Activated naive CD4-positive, alpha-beta T cell treated with anti-CD3 and anti-CD28 coated beads, Interleukin-2, amount 50 U/mL, for 16 hours (primary cell): ENCODE measurements around the gene EHD1.

Source experiments
- DNase-seq: peaks from one replicate; pipeline ENCODE4 v3.0.0-alpha.2; 2020

Gene EHD1

DNA sequence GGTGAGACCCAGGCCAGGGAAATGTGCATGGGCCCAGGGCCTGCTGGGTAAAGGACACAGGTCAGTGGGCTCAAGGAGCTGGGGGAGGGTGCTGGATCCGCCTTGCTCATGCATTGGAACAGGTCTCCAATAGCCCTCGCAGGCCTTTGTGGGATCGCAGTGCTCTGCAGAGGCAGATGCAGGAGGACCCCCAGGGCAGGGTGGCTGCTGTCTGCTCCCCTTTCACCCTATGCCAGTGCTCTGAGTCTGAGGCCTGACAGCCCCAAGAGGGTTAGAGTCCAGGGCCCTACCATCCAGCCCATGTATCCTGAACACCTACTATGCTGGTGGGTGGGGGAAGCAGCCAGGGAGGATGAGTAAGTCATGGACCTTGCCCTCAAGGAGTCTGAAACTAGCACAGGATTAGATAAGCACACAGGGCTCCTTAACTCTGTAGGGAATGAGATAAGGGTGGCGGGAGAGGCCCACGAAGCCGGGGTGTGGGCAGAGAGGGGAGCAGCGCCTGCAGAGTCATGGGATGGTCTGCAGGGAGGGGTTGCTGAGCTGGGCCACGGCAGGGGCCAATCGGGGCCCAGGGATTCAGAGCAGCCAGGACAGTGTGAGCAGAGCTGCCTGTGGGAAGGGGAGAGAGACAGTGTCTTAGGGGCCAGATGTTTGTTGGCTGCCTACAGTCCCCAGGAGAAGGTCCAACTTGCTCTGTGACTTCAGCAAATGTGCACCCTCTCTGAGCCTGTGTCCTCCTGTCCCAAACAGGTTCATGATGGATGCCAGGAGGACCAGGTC, 10.5 kb upstream of the EHD1 start:
- DNase-seq = no peak

DNA sequence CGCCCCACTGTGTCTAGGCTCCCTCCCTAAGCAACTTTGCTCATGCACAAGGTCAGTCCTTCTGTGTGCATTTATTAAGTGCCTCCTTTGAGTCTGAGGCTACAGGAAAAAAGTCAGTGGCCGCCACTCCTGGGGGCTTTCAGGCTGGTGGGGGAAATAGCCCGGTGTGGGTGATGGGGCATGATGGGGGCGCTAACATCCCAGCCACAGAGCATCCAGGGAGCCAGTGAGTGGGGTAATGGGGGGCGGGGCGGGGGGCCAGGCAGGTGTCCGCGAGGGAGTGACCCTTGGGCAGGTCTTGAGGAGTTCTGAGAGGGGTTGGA, 9.9 kb upstream of the EHD1 start:
- DNase-seq = no peak

DNA sequence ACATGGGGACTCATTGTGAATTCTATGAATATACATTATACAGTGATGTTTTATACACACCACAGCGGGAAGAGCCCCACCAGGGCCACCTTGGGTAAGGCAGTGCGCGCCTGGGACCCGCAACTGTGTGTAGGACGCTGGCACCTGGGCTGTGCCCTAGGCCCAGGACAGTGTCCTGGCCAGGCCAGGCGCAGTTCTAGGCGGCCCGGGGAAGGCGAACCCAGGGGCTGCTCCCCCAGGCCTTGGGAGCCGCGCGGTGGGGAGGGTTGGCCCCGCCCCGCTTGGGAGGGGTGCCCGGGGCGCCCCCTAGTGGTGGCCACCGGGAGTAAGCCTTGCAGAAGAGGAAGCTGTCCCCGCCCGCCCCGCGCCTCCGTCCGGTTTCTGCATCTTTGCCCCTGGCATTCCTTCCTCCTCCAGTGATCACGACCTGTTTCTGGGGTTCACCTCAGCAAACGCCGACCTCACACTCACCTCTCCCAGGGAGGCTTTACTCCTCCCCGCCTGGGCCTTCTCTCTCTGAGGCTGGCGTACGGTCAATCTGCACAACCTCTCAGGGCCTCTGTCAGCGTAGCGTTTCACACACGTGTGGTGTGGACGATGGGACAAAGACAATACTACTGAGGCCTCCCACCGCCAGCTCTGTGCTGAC, 9.5 kb upstream of the EHD1 start:
- DNase-seq = peak; percentile 82

DNA sequence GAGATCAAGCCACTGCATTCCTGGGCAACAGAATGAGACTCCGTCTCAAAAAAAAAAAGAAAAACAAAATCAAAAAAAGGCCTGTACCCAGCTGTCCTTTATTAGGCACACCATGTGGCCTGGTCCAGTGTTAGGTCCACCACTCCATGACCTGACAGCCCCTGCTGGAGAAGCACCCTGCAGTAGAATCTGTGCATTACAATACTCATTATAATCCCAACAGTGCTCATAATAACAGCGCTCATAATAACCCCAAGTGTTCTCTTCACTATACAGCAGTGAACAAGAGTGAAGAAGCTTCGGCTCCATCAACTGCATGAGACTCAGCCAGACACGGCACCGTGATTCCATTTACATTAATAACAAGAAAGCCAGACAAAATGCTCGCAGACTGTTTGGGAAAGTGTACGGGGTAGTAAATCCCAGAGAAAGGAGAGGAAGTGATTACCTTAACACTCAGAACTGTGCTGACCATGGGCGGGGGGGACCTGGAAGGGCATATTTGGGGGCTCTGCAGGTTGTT, 8.9 kb upstream of the EHD1 start:
- no peak for DNase-seq

DNA sequence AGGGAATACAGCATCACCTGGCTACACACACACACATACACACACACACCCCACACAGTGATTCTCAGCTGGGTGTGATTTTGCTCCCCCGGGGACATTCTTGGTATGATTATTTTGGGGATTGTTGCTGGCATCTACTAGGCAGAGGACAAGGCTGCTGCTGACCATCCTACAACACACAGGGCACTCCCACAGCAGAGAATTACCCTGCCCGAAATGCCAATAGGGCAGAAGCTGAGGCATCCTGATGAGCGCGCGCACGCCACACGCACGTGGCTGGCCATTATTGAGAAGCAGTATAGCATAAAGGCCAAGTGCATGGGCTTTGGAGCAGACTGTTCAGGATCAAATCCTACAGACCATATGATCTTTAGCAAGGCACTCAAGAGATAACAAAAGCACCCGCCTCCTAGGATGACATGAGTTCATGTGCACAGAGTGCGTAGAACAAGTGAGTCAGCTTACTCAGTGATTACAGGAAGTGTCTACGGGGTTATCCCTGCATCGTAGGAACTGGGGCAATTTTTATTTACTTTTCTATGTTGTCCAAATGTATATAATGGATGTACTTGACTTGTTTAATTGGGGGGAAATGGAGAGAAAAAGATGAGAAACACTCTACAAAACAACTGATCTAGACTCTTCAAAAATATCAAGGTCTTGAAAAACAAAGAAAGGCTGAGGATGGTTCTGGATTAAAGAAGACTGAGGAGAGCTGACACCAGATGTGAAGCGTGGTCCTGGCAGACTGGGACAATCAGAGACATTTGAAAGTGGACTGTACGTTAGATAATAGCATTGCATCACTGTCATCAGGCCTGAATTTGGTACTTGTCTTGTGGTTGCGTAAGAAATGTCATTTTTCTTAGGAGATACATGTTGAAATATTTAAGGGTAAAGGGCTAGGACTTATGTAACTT, 7.2 kb upstream of the EHD1 start:
- DNase-seq = no peak

DNA sequence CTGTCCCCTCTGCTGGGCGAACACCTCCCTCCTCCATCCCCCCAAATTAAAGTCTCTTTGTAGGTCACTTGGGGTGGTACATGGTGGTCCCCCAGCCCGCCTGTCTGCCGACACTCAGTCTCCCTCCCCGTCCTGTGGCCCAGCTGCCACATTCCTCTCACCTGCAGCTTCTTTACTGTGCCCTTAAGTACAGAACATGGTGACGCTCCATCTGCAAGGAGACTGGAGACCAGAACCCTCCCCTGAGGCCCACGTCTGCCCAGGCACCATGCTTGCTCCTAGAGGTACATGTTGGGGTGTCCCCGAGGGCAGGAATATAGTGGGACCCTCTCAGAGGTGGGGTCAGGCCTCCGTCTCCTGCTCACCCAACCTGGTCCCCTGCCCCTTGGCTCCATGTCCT, 5.6 kb upstream of the EHD1 start:
- DNase-seq = no peak

DNA sequence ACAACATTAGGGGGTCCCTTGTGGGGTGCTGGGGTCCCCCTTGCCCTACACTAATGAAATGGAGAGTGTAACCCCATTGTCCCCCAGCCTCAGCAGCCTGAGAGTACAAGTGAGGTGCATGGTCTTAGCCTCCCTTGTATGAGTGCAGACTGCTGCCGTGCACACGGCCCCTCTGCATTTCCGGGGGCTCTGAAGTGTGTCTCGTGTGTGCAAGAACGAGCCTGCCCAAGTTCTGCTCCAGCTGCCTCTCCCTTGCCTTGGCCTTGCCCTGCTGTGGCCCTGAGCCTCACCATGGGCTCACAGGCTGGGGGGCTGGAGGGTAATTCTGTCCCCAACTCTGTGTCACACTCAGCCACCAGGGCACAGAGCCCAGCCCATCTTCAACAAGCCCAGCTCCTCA, 5.2 kb upstream of the EHD1 start:
- no peak for DNase-seq

DNA sequence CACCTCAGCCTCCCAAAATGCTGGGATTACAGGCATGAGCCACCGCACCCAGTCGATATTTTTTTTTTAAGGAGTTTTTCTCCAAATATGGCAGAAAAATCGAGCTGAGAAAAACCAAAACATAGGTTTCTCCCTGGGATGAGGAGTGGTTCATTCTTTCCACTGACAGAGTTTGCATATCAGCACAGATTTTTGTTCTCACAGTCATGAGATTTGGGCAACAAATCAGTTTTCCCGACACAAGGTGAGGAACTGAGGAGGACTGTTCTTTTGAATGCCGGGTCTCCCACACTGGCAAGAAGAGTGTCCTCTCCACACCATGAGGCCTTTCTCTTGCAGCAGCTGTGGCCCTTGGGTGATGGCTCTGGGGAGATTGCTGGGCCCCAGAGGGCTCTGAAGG, 3.8 kb upstream of the EHD1 start:
- DNase-seq = no peak

DNA sequence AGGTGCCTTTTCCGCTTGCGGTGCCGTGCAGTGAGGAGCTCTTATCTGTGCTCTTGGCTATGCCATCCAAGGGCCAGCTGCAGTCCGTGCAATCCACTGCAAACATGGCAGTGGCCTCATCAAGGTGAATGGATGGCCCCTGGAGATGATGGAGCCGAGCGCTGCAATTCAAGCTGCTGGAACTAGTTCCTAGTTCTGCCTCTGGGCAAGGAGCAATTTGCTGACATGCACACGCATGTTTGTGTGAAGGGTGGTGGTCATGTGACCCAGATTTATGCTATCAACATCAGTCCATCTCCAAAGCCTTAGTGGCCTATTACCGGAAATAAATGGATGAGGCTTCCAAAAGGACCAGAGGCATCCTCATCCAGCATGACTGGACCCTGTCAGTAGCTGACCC, 3.1 kb upstream of the EHD1 start:
- no peak for DNase-seq

DNA sequence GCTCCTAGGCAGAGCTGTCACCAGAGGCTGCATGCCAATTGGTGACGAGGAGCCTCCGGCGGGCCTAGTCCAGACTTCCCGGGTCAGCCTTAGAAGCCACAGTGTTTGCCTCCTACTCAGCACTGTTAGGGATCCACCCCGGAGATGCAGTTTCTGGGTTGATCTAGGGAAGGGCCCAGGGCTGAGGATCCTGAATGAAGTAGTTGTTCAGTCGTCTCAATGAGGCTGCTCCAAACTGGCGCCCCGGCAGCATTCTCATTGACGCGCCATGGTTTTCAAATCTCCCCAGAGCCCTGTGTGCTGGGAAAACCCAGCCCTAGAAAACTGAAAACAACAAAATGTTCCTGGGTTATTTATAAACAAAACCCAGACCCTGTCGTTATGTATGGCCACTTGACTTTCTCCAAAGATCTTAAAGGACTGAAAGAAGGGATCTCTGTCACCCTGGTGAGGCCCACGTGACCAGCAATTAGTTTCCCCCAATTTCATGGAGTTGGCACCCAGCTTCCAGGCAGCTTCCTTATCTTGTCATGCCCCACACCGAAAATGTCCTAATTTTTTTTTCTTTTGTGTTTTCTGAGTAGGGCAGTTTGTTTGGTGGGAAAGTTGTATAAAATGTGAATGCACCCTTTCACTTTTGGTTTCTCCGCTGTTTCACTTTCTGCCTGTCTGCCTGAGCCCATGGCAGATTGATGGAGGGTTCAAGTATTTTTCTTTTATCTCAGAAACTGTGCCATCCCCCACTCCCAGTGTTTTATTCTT, 2.0 kb upstream of the EHD1 start:
- DNase-seq = no peak

DNA sequence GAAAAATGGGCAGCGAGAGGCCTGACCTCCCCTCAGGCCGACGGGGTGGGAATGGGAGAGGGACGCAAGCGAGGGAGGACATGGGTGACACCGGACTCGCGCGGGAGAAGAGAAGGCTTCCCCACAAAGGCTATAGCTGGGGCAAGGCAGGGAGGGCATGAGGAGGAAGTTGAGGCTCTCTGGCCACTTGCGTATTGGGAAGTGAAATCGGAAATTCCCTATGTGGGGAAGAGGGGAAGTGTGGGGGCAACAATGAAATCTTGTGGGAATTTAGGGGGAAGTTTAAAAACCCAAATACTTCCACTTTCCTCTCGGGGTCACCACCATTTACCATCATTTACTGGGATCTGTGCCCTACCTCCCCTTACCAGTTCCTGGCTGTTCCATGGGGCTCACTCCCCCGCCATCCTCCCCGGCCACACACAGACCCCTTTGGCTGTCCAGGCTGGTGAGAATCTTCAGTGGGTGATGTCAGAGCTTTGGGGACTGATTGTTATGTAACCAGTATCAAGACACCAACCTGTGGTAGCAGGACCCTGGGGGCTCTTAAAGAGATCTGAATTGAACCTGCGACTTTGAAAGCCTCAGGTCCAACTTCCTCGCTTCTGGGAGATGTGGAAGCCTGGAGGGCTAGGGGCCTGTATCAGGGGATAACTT, 951 bp upstream of the EHD1 start:
- no peak for DNase-seq

DNA sequence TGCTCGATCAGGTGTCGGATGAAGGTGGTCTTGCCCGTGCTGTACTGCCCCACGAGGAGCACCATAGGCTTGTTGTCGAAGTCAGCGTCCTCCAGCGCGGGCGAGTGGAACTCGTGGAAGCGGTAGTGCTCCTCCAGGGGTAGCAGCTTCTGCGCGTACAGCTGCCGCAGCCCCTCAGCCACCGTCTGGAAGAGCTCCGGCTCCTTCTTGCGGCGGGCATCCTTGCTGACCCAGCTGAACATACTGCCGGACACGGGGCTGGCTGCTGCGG, 263 bp downstream of the EHD1 start:
- no peak for DNase-seq

DNA sequence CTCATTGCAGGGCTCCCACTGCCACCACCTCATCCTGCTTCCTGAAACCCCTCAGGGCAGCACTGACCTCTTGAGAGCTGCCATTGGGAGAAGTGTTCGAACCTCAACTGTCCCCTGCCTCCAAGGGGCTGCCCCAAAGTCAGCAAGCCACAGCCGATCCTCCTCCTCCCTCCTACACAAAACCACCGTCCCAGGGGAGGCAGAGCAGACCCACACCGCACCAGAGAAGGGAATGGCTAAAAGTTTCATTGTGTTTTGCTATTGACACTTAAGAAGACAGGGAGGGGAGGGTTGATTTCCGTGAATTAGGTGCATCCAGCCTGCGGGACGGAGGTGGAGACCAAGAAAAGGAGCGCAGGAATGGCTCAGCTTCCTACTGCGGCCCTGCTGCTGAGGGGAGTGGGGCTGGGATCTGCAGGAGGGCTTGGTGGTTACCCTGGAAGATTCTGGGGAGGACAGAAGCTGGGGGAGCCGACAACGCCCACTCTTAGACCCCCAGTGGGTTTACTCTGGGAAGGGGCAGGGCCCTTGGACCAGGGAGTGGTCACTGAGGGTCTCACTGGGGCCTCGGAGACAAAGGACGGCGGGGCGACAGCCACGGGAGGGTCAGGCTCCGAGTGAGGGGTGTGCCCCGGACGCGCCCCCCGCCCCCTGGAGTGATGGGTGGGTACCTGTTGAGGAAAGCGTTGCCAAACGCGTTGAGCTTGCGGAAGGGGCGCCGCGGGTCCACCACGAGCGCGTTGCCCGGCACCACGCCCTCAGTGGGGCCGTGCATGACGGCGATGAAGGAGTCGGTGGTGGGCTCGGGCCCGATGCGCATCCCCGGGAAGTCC, 815 bp downstream of the EHD1 start:
- no peak for DNase-seq

DNA sequence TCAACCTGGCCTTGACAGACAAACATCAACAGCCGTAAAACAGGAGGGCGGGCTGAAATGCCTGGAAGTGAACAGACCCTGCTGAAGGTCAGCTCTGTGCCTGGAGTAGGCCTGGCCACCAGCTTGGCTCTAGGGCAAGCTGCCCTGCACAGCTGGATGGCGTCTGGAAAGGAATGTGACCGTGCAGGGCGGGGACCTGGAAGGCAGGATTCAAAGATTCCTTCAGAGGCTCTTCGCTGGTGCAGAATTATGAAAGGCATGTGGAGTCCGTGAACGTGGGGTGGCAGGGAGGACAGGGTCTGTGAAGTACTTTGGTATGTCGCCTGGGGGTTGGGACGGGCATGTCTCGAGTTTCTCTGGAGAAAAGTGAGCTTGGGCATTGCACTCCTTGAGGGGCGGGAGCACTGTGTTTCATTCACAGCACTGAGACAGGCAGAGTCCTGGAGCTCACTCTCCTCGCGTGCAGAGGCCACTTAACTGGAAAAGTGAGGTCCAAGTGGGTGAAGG, 1.5 kb downstream of the EHD1 start:
- no peak for DNase-seq

DNA sequence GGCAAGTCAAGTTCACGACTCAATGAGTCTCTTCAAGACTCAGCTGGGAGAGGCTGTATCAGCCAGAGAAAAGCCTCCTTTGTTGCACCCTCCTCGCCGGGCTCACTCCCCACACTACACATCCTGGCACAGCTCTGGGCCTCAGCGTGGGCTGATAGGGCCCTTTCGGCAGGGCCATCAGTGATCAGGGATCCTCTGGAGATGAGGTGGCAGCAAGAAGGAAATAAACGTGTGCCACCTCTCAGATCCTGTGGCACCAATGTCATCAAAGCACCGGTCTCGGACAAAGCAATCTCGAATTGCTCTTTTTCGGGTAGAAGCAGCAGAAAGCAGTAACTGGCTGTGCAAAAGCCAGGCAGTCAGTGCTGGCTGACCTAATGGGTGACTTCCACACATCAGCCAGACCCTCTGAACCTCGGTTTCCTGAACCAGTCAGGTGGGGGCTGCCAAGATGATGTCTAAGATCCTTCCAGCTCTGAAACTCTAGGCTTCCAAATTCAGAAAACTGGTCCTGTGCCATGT, 2.1 kb downstream of the EHD1 start:
- no peak for DNase-seq

DNA sequence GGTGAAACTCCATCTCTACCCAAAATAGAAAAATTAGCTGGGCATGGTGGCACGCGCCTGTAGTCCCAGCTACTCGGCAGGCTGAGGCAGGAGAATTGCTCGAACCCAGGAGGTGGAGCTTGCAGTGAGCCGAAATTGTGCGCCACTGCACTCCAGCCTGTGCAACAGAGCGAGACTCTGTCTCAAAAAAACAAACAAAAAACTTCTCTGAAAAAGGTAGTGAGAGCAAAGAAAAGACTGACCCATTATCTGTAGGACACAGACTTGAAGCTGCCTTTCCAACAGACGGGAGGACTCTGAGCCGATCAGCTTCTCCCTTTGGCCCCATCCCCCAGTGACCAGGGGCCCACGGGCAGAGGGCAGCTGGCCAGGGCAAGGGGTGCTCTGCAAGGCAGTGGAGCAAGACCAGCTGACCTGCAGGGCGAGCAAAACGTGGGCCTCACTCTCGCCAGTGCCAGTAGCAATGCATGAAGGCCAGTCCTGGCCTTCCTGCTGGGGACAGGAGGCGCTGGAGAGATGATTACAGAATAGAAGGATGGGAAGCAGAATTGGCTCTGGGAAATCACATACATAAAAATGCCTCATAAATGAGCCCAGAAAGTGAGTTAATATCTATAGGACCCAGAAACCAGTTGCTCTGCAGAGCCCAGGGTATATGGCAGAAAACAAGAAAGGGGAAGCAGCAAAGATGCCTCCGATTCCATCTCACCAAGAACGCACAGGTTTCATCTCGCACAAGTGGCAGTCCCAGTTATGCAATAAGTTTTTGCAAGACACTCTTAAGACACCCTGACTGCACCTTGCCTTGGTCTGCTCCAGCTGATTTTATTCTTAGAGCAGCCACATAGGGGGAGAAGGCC, 2.8 kb downstream of the EHD1 start:
- no peak for DNase-seq

DNA sequence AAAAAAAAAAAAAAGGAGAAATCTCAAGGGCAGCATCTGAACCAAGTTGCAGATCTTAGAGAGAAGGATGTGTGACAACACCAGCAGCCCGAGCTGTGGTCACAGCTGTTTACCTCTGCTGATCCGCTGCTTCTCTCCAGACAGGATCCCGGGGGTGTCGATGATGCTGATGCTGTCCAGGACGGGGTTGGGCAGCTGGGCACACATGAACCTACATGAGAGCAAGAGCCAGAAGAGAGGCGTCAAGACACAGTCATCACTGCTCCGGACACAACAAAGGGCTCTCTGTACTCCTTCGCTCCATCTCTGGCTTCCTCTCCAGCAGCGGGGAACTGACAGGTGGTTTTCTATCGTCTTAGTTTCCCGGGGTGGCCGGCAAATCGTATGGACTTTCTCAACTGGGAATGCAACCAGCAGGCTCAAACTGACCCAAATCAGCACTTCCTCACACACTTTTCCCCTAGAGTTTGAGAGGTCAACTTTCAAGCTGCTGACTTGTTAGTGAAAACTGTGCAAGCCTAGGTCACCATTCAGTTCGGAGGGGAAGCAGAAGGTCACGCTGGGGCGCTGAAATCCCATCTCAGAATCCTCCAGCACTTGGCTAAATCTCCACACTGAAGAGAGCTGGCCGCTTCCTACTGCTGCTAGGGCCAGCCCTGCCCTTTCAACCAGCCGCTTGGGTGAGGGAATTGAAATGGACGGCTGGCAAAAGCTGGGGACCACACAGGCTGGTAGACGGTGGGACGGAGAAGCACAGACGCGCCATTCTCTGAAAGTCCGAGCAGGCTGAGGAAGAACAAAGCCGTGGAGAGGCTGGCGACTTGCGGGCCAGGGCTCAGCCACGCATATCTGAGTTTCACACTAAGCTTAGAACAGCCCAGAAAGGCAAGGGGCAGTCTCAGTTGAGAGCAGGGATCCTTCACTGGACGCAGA, 3.8 kb downstream of the EHD1 start:
- DNase-seq = no peak

DNA sequence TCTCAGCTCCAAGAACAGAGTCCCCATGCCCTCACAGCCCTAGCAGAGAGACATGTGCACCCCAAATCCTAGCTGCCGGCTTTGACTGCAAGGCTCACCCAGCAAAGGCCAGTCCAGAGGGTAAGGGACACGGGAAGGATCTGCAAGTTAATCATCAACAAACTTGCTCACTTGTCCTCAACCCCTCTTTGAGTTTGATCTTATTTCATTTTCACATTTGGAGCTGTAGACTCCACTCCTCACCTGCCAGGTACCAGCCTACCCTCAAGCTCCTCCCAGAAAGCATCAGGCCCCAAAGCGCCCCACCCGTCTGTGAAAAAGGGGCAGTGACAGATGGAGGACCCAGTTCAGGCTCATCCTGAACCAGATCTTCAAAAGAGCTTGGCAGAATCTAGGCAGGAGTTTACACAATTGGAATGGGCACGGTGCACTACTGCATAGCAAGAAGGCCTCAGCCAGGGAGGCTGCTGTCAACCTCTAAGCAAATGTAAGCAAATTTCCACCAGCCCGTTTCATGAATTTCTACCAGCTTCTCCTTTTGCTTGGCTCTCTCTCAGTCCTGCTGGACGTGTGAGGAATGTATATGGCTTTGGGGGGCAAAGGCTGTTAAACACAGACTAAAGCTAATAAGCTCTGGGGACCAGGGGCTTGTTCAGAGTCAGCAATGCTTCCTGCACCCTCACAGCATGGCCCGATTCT, 5.5 kb downstream of the EHD1 start:
- no peak for DNase-seq
